GM12892 (cell line): ENCODE measurements around the gene UGCG.

Source experiments
- POLR2A ChIP-seq: IDR thresholded peaks from 2 replicates; pipeline ENCODE4 v1.6.1; 2011; ENCODE audit warnings: low read depth, low read length, control low read depth
- TAF1 ChIP-seq: IDR thresholded peaks from 2 replicates; pipeline ENCODE4 v1.6.1; 2011; ENCODE audit warnings: low read depth, mild to moderate bottlenecking, control low read depth, low read length, borderline replicate concordance

- TF ChIP-seq POLR2A (no peak; the same call in 1 of the 2 replicates), TAF1 (0 out of 2 replicates have a peak, but pooled peaks have one; percentile 26)
Observed at GRCh38 chr9:111897601-111898137, 1.1 kb downstream of the UGCG start.
